SIG-M5 treated with dmso at 0.1 percent for 504 hours (cell line): Measurements from ENCODE around the gene CPNE1.
A peak's percentile ranks its signal among the peaks of the same experiment; 100 is the strongest.

Source experiments
- DNase-seq: peaks from one replicate; lab custom pipeline; 2025; ENCODE audit not compliant: unreplicated experiment; lab: John Stamatoyannopoulos, UW

The CPNE1 gene

GRCh38 chr20:35621560-35621946 lies 43.1 kb downstream of the CPNE1 start:
- DNase-seq, result no peak

- no peak for DNase-seq
These were observed 43.7 kb downstream of the CPNE1 start for GRCh38 chr20:35620818-35621559.

- peak; percentile 67 for DNase-seq
These were observed 45.3 kb downstream of the CPNE1 start for GRCh38 chr20:35619196-35620095.

- no peak for DNase-seq
These were observed 46.2 kb downstream of the CPNE1 start for GRCh38 chr20:35618263-35619131.

GRCh38 chr20:35617397-35618262 lies 47.1 kb downstream of the CPNE1 start:
- DNase-seq, result peak; percentile 32

- peak; percentile 38 for DNase-seq
These were observed 48.0 kb downstream of the CPNE1 start for GRCh38 chr20:35616465-35617396.

- peak; percentile 99 for DNase-seq
These were observed 48.8 kb downstream of the CPNE1 start, which contains the start of gene SPAG4 for GRCh38 chr20:35615667-35616464. SPAG4 (plus strand) TSS chr20:35615829; CDS start chr20:35616004, 175 bp downstream.

GRCh38 chr20:35611482-35611881 lies 53.2 kb downstream of the CPNE1 start:
- DNase-seq, result no peak

- DNase-seq, result no peak
These were observed 53.8 kb downstream of the CPNE1 start for GRCh38 chr20:35610833-35611427.

GRCh38 chr20:35607003-35607735 lies 57.5 kb downstream of the CPNE1 start:
- no peak for DNase-seq

GRCh38 chr20:35606127-35606526 lies 58.6 kb downstream of the CPNE1 start:
- no peak for DNase-seq

- DNase-seq, result no peak
These were observed 60.3 kb downstream of the CPNE1 start for GRCh38 chr20:35604449-35604747.

GRCh38 chr20:35603695-35604448 lies 60.8 kb downstream of the CPNE1 start:
- DNase-seq, result no peak

- DNase-seq, result no peak
These were observed 61.7 kb downstream of the CPNE1 start for GRCh38 chr20:35602851-35603495.

- DNase-seq, result no peak
These were observed 62.7 kb downstream of the CPNE1 start for GRCh38 chr20:35601990-35602389.
